ENCODE data around the gene CORIN.

DNA sequence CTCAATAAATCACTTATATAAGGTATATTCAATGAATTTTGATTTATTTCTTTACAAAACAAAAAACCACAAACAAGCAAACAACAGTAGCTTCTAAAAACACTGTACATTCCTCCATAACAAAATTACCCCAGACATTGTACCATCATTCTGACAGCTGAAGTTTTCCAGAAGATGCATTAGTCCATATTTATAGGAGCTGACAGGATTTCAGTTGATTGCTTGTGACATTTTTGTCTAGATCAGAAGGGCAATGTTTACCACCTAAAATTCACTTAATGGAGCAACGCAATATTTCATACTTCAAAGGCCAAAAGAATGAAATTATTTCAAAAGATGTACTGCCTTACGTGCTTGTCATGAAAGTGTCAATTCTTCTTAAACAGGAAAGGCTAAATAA, 185.8 kb downstream of the CORIN start:
- TF ChIP-seq, protein P1, sequence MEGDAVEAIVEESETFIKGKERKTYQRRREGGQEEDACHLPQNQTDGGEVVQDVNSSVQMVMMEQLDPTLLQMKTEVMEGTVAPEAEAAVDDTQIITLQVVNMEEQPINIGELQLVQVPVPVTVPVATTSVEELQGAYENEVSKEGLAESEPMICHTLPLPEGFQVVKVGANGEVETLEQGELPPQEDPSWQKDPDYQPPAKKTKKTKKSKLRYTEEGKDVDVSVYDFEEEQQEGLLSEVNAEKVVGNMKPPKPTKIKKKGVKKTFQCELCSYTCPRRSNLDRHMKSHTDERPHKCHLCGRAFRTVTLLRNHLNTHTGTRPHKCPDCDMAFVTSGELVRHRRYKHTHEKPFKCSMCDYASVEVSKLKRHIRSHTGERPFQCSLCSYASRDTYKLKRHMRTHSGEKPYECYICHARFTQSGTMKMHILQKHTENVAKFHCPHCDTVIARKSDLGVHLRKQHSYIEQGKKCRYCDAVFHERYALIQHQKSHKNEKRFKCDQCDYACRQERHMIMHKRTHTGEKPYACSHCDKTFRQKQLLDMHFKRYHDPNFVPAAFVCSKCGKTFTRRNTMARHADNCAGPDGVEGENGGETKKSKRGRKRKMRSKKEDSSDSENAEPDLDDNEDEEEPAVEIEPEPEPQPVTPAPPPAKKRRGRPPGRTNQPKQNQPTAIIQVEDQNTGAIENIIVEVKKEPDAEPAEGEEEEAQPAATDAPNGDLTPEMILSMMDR (IDR thresholded peaks at IDR 0.05): no peak
- no peak for TF ChIP-seq POLR2A (IDR thresholded peaks at IDR 0.05)

Data from stomach (tissue), 4 donors.